GM21447 (cell line): ENCODE data around the gene OR8K1.

Experiments used
- ATAC-seq: cut with Tn5 transposase; IDR thresholded peaks from one replicate; pipeline ENCODE4 v1.9.1; 2021; ENCODE audit not compliant: unreplicated experiment

The OR8K1 gene

DNA sequence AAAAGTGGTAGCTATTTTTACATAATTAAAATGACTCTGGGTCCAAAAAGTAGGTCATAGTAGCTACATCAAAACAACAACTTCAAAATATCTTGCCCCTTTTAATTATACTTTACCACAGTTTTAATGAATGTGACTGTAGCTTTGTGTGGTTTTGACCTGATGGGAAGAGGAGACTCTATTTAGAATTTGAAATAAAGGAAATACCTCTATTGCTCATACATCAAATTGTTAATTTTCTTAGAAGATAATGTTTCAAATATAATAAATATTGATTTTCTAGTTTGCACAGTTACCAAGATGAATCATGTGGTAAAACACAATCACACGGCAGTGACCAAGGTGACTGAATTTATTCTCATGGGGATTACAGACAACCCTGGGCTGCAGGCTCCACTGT is at the start of gene OR8K1:
Gene OR8K1, plus strand, starts transcription at position 301 of the 400 bp plus-strand sequence. Its CDS starts 0 bp downstream, at position 301.
- no peak for ATAC-seq

DNA sequence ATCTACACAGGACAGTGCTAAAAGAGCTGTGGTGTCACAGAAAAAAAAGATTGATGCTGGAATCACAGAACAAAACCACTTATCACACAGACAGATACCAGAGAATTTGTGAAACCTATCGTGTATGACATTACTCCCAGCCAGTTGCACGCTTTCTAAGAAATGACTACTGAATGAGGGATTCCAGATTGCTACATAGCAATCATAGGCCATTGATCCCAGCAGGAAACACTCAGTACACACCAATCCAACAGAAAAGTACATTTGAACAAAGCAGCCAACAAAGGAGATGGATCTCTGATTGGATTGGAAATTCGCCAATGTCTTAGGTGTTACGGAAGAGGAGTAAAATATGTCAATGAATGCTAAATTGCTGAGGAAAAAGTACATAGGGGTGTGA is 48.9 kb upstream of the OR8K1 start:
- ATAC-seq: no peak

DNA sequence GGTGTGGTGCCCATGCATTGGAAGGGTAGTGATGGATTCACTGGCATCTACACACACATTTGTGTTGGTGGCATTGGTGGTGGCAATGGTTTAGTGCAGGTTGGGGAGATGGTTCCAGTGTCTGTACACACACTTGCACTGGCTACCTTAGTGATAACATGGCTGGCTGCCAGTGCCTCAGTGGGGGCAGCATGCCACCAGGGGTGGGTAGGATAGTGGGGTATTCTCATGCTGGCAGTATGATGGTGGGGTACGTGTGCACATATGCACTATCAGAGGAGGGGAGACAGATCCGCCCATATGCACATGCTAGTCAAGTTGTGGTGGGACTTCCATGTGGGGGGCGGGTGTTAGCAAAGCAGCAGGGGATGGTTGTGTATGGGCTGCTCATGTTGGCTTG is 38.0 kb upstream of the OR8K1 start:
- no peak for ATAC-seq

DNA sequence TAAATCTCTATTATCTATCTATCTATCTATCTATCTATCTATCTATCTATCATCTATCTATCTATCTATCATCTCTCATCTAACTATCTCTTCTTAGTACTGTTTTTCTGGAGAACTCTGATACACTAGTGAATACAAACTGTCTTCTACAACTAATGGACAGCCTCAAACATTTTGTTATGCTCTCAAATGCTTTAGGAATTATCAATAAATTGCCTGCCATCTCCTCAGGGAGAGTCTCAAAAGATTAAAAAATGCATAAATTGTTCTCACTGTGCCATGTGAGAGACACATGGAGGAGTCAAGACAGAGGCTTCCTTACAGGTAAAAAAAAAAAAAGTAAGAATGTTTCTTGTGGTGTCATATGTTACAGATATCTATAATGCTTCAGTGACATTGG is 31.0 kb upstream of the OR8K1 start, which contains the start of gene OR8K3:
Gene OR8K3, plus strand, starts transcription at position 301 of the 400 bp plus-strand sequence. CDS start 3,163 bp downstream, outside the sequence.
- ATAC-seq: no peak

DNA sequence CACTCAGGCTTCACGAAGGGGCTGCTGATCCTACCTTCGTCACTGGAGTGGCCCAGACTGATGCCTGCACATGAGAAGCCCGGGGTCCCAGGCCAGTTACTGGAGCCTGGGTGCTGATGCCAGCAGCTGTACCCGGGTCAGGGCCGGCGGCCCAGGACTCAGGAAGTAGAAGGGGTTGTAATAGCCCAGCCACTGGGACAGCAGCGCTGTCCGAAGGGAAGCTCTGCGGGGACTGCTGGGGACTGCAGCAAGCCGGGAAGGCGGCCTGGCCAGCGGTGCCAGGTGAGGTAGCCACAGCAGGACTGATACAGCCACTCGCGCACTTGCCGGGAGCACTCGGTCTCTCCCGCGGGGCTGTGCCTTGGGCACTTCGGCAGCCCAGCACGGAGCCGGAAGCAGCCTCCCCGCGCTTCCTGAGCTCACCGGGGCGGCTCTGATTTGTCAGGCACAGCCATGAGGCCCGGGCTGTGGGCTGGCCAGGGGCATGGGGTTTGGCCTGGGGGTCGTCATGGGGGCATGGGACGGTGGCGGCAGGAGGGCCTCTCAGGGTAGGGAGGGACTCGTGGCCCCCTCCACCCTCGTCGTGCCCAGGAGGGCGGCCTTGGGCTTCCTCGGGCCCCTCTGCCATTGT is 13.9 kb upstream of the OR8K1 start:
- ATAC-seq: no peak

DNA sequence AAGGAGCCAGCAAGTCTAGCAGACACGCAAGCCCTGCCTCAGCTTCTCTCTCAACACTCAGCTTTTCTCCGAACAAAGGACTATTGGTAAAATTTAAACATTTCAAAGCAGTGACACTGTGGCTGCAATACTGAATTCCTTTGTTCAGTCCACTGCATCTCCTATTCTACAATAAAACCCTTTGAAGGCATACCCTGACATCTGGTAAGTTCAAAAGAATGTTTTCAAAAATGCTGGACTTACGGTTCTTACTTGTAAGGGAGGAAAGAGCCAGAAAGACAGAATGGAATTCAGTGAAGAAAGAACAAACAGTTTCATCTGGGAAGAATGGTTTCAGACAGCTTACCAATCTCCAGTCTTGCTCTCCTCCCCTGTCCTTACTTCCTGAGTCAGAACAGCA is 12.7 kb upstream of the OR8K1 start:
- no peak for ATAC-seq

DNA sequence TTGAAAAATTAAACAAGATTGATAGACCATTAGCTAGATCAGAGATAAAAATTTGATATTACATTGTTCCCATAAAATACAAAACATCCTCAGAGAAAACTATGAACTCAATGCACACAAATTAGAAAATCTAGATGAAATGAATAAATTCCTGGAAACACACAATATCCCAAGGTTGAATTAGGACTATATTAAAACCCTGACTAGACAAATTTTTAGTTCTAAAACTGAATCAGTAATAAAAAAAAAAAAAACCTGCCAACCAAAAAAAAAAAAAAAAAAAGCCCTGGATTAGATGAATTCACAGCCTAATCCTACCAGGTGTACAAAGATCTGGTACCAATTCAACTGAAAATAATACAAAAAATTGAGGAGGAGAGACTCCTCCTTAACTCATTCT is 5.5 kb upstream of the OR8K1 start:
- no peak for ATAC-seq

DNA sequence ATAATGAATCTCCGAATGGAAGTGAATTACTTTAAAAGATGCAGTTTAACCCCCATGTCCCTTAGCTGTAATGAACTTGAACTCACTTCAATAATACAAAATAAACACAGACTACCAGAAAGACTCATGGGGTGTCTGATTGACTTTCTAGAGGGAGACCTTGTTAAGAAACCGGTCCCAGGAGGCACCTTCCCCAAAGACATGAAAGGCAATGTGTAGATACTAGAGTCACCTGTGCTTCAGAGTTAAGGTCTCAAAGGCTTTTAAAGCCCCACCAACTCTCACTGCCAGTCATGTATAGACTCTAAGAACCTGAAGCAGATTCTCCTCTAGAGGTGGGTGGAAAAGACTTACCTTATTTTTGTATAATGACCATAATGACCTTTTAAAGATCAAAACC is 8.2 kb downstream of the OR8K1 start, which contains the start of gene OR8J1:
Gene OR8J1, plus strand, starts transcription at position 301 of the 400 bp plus-strand sequence. CDS start 5,956 bp downstream, outside the sequence.
- no peak for ATAC-seq

DNA sequence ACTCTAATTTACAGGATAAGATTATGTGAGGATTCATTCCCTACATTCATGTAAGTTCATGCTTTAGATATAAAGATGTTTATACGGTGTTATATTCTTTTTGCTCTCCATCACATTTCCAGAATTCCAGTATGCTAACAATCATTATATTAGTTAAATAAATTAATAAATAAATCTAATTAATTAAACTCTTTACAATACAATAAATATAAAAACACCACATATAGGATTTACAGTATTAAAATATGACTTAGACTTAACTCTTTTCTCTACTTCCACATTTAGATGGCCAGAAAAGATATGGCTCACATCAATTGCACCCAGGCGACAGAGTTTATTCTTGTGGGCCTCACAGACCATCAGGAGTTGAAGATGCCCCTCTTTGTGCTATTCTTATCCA is 29.5 kb downstream of the OR8K1 start, which contains the start of gene OR8U1:
Gene OR8U1, plus strand, starts transcription at position 301 of the 400 bp plus-strand sequence. Its CDS starts 0 bp downstream, at position 301.
- no peak for ATAC-seq

DNA sequence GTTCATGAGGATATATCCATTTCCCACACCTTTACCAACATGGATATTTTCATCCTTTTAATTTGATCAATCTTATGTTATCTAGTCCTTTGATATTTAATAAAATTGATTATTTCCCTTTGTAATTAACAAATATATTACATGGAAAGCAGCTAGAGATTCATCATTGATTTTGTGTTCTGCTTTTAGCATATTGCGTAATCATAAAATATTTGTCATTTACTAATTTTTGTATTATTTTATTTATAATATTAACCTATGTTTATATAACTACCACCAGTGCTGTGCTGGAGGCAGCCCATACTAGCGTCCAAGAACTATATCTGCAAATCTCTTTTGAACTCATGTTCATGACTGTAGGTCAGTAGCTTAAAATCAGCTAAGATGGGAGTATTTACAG is 34.3 kb downstream of the OR8K1 start:
- no peak for ATAC-seq

DNA sequence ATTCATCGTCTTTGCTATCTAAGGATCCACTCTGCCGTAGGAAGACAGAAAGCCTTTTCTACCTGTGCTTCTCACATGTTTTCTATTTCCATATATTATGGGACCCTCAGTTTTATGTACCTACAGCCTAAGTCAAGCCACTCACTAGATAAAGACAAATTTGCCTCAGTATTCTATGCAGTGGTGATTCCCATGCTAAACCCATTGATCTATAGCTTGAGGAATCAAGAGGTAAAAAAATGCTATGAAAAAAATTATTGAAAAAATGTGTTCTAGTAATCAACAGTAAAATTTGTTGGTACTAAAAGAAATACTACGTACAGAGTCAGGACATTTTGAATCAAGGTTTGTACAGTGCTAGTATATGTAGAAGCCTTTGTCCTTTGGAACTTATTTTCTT is 48.5 kb downstream of the OR8K1 start:
- ATAC-seq: no peak

DNA sequence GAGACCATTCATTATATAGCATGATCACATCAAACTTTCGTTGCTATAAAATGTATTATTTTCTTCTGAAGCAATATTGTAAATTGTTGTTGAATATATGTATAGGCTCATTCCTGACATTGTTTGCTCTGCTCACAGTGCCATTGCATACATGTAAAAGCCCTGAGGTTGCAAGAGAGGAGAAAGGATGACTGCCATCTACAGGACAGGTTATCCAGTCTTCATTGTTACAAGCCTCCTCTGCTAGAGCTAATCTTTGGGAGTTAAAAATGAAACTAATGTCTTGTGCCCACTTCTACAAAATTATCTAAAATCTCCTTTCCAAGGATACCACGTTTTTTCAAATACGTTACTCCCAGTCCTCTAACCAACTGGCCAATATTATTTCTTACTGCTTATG is 50.2 kb downstream of the OR8K1 start:
- no peak for ATAC-seq
